HG03039 (cell line): Measurements from ENCODE around the gene FOXI3.

ENCODE experiments used
- ATAC-seq: cut with Tn5 transposase; IDR thresholded peaks from one replicate; pipeline ENCODE4 v1.9.1; 2021; ENCODE audit warnings: mild to moderate bottlenecking, moderate library complexity; ENCODE audit not compliant: unreplicated experiment

FOXI3 gene

DNA sequence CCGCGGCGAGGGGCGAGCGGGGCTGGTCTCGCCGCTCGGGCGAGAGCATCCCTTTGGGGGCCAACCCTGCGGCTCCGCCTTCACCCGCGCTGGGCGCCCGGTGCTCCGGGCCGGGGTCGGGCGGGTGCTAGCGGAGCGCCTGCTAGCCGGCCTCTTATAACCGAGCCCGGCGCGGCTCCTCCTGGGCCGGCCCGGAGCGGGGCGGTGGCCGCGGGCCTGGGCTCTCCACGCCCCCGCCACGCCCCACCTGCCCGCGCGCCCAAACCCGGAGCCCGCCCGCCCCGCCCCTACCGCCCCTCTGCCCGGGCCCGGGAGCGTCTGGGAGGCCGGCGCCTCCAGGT lies at the start of gene FOXI3:
TSS of gene FOXI3 (minus strand) at position 129 of the 341 bp plus-strand sequence. CDS start 158 bp downstream, outside the sequence.
- ATAC-seq = no peak

DNA sequence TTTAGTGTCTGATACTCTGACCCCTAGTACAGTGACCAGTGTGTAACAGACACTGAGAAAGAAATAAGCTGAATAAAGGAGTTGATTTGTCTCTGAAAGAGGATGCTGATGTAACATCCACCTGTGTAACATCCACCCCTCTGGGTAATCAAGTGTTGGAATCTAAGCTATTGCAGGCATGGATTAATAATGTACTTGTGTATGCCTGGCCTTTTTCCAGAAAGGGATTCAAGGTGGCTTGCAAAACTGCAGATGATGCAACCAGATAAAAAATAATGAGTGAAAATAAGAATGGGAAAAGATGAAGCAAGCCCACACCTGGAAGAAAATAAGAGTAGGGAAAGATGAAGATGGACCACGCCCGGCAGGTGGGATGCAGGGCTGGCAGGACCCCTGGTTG lies 48.2 kb upstream of the FOXI3 start:
- ATAC-seq = no peak

DNA sequence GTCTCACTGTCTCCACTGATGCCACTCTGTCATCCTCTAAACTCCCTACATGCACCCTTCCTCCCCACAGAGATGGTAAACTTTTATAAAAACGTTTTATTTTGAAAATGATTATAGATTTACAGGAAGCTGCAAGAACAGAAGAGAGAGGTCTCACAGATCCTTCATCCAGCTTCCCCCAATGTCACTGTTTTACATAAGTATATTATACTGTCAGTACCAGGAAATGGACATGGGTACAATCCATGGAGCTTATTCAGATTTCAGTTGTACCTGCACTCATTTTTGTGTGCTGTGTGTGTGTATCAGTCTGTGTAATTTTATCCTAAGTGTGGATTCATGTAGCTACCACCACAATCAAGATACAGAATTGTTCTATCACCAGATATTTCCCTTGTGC lies 46.7 kb upstream of the FOXI3 start:
- ATAC-seq = no peak

DNA sequence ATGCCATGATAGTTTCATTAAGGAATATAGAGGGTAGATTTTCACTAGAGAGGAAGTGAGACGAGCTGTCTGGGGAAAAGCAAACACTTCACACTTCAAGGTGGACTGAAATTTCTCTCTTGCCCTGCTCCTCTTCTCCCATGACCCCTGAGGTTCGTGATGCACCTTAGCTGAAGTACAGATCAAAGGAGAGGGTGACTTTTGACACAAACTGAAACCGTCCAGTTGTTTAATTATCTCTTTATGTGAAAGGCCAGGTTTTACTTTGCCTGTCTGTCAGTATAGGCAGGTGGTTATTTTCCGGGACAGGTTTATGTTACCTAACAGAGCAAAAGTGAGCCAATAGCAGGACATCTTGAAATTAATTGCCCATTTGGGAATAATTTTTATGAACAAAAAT lies 41.0 kb upstream of the FOXI3 start:
- ATAC-seq = no peak

DNA sequence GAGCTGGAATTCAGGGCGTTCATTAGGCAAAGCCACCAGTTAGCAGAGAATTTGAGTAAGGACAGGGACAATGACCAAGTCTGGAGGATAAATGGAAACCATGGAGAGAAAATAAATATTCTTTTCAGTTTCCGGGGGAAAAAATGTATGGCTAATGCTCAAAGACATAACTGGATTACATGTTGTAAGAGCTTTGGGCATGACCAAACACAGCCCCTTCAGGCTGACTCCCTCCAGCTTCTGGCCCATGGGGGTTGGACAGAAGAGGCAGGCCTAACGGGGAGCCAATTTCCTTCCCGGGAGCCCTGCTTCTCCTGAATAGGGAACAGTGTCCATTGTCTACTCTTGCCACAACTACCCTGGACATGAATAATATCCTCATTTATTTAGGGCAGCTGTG lies 39.5 kb upstream of the FOXI3 start:
- no peak for ATAC-seq

DNA sequence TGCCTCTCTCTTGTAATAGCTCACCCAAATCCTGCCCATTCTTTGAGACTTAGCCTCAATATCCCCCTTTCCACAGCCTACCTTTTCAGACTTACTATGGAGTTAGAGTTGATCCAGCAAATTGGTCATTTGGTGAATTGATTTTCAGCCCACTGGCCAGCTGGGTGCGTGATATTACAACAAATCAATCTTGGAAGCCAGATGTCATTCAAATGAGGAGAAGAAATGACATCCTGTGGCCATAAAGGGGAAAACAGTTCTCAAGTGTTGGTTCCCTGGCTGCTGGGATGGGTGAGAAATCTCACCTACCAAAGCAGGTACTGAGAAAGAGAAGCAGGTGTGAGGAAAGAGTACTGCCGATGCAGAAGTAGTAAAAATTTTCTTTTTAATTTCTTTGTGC lies 36.7 kb upstream of the FOXI3 start:
- no peak for ATAC-seq

DNA sequence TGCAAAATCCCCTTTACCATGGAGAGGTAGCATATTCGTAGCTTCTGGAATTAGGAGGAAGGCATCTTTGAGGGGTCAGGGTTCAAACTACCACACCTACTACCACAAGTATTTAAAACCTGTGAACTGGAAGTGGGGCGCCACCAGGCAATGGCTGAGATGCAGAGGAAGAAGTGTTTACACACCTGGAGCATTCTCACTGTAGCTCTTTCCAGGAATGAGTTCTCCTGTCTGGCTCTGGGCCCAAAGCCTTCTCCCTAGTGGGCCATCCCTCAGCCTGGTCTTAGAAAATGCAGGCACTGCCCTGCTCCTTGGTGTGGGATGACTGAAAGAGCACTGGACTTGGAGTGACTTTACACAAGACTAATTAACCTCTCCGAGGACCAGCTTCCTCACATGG lies 30.7 kb upstream of the FOXI3 start:
- ATAC-seq = no peak

DNA sequence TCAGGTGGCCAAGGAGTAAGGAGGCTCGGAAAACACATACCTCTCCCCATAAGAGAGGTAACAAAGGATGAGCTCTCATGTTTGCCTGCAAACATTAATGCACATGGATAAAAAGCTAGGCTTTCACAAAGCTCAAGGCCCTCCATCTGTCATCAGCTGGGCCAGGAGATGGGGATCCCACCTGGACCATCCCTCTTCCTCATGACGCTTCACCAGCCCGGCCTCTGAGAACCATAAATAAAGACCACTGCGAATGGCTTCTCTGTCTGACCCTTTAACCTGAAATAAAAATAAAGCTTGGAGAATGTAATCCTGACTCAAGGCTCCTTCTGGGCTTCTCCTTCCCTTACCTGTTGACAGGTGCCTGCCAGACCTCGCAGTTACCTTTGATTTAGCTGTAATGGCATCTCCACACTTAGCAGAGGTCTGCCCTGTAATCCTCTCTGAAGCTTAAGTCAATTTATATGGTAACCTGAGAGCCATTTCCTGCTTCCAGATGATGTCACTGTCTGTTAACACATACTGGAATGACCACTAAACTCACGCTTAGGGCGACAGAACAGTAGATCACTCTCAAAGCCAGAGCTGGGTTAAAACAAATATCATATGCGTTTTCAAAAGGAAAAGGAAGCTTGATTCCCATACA lies 29.3 kb upstream of the FOXI3 start:
- ATAC-seq = no peak

DNA sequence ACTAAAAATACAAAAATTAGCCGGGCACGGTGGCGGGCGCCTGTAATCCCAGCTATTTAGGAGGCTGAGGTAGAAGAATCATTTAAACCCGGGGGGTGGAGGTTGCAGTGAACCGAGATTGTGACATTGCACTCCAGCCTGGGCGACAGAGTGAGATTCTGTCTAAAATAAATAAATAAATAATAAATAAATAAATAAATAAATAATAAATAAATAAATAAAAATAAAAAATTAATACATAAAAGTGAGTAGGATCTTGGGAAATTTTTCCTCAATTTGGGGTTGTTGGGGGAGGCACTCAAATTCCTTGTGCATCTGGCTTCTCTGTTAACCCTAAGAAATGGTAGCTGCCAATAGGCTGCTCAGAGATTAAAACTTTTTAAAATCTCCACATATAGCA lies 20.3 kb upstream of the FOXI3 start:
- ATAC-seq = no peak

DNA sequence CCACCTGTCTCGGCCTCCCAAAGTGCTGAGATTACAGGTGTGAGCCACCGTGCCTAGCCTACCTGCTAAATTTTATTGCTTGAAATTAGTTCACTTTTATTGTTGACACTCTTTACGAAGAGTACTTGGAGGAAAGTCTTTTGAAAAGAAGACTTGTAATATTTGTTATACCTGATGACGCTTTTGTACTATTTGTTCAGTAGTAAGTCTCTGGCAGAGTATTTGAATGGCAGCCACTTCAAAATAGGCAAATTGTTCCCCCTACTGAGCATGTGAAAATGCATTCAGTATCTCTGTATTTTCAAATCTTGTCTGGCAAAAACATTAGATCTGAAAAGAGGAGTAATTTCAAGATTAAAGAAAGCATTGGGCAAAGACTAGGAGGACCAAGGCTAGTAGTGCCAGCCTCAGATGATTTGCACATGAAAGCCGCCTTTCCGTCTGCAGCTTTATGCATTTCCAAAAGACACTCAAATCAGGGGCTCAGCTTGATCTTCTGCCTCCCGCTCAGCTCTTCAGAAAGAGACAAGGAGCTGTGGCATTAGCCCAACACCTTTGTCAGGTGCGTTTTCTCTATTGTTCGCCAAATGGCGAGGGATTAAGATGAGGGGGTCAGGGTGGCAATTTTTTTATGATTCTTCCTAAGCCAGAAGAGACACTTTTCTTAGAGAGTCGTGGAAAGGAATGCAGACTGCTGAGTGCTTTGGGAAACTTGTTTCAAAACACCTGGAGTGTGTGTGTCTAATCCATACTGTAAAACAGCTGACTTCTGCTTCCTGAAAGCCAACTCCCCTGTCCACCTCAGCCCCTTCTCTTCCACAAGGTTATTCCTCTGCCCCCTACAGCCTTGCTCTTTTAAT lies 18.8 kb upstream of the FOXI3 start:
- no peak for ATAC-seq

DNA sequence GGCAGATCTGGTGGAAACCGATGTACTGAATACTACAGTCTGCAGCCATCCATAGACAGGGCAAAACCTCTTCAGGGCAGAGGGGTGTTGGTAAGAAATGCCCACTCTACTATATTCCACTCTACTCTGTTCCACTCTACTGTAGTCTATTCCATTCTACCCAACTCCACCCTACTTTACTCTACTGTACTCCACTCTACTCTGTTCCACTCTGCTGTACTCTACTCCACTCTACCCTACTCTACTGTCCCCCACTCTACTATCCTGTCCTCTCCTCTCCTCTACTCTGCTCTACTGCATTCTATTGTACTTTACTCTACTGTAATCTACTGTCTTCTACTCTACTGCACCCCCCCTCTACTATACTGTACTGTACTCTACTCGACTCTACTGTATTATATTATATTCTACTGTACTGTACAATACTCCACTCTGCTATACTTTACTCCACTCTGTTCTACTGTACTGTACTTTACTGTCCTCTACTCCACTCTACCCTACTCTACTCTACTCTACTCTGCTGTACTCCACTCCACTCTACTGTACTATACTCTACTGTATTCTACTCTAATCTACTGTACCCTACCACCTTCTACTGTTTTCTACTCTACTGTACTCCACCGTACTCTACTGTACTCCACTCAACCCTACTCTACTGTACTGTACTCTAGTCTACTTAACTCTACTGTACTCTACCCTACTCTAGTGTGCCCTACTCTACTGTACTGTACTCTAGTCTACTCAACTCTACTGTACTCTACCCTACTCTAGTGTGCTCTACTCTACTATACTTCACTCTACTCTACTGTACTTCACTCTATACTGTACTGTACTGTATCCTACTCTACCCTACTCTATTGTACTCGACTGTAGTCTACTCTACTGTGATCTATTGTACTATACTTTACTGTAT lies 17.0 kb upstream of the FOXI3 start:
- ATAC-seq = no peak

DNA sequence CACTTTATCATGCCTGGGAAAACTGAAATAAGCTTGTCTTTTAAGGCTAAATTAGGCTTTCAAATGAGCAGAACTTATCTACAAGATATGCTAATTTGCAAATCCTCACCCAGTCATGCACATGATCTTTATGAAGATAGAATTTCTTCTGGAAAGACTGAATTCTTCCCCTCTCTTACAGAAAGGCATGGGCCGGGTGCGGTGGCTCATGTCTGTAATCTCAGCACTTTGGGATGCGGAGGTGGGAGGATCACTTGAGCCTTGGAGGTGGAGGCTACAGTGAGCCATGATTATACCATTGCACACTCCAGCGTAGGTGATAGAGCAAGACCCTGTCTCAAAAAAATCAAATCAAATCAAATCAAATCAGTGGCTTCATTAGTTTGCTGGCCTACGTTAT lies 11.7 kb upstream of the FOXI3 start:
- ATAC-seq = no peak

DNA sequence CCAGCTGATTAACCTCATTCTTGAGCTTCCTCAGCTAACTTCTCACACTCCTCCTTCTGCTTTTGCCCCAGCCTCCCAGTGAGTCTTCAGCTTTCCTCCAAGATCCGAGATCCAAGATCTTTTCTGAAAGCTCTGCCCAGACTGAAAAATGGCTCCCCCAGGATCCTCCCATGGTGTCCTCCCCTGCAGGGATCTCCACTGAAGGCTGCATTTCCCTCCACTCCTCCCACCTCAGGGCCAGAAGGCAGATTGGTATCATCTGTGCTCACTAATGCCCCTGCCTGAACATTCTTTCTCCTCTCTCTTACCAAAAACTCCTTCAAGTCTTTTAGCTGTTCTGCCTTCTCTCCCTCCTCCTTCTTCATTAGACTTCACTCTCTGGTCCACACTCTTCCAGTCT lies 6.1 kb upstream of the FOXI3 start:
- ATAC-seq = no peak

DNA sequence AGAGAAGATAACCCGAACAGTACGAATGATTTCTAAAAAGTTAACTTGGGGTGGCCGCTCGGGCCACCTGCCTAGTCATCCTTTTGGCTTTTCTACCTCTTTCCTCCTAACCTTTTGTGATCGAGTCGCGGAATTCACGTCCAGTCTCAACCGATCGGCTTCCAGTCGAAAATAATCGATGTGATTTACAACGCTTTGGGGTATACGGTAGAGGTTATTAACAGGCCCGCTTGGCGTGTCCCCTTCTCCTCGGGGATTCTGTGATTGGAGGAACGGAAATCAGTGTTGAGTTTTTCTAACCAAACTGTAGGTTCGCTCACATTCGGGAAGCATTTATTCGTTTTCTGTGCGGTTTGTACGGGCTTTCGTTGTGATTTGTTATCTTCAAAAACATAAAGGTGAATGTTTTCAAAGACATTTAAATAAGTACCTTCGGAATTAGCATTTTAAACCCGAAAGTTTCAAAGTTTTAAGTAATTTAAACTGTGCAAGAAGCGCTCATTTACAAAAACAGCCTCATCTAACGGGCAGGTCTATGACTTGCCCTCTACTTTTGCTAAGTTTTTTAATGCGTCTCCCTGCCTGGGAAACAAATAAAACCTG lies 588 bp upstream of the FOXI3 start:
- no peak for ATAC-seq

DNA sequence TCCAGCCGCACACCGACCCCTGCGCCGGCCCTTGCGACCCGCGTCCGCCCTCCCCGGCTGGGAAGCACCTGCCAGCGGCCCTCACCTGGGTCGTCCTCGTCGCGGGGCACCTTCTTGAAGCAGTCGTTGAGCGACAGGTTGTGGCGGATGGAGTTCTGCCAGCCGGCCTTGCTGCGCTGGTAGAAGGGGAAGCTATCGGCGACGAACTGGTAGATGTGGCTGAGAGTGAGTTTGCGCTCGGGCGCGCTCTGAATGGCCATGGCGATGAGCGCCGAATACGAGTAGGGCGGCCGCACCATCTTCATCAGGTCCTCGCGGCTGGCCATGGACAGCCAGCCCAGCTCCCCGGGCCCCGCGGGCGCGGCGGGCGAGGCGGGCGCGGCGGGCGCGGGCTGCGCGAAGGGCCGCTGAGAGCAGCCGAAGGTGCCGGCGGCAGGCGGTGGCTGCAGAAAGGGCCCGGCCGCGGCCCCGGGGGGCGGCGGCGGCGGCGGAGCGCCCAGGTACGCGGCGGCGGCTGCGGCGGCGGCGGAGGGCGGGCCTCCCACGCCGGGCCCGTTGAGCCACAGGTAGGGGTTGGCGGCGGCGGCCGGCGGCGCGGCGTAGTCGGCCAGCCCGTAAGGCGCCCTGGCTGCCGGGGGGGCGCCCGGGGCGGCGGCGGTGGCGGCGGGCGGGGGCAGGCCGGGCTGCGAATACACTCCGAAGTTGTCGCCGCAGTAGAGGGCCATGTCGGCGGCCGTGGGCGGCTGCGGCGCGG lies 505 bp downstream of the FOXI3 start:
- ATAC-seq = no peak

DNA sequence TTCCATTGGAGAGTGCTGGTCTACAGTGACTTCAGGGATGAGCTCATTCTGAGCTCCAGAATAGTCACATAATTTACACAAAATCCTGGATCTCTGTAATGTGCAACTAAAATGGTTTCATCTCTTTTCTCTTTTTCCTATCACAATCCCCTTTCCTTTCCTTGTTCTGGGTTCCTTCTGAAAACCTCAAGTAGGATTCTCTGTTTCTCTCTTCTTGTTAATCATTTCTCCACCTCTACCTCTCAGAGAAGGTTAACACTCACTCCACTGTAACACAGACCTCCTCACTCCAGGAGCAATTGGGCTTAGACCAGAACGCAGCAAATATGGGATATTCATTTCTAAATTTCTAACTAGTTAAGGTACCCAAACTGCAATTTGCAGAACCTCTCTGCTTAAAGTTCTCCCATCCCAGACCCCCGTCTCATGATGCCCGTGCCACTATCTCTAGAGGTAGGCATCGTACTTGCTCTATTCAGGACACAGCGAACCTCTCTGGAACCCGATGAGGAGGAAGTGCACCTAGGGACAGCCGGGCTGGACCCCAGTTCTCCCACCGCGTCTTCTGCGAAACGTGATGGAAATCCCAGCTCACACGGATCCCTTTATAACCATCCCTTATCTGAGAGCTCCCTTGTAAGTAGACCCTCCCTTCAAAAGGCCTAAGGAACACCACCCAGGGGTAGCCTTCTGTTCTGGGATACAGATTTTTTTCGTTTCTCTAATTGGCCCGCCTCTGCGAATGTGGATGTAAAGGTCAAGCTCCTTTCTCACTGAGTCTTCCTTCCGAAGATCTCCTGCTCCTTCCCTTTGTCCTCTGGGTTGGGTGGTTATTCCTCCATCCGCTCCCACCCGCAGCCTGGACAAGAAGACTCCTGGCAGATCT lies 1.3 kb downstream of the FOXI3 start:
- no peak for ATAC-seq

DNA sequence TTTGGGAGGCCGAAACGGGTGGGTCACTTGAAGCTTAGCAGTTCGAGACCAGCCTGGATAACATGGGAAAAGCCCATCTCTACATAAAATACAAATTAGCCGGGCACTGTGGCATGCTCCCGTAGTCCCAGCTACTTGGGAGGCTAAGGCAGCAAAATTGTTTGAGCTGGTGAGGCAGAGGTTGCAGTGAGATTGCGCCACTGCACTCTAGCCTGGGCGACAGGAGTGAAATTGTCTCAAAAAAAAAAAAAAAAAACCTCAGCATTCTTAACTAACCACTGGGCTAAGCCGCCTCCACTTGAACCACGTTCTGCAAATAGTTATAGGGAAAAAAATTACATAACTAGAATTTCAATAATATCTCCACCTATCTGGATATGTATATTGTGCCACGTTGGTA lies 2.3 kb downstream of the FOXI3 start:
- no peak for ATAC-seq

DNA sequence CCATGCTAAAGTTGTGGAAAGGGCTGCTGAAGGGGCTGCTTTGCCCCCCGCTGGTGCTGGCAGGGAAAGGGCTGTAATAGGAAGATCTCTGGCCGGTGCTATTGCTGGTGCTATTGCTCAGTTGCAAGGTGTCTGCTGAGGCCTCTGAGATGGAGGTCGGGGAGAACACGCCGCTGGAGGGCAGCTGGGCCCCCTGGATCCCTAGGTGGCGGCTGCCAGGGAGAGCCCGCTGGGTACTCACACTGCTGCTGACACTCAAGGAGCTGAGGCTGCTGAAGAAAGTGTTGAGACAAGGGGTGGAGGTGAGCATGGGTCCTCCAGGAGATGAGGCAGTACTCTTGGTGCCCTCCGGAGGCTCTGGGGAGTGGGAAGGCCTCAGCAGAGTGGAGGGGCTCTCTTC lies 4.2 kb downstream of the FOXI3 start:
- ATAC-seq = no peak

DNA sequence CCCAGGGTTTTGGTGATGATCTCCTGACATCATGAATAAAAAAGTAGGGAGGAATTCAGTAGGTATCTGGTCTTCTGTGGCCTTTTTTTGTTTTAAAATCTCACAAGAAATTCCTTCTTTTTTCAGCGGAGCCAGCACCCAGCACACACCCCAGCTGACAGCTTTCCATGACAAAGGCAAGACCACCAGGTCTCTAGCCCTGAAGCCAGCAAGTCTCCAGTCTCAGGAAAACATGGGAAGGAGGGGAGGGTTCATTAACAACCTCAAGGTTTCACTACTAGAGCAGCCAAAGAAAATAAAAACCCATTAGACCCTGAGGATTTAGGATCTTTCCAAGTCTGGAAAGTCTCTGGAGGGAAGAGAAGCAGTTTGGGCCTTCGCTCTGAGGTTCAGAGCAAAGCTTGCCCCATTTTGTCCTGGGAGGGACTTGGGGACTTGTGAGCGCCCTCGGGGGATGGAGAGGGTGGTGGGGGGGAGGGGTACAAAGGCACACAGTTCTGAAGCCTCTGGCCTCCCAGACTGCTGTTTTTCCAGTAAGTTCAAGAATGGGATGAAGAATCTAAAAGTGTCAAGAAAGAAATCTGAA lies 9.0 kb downstream of the FOXI3 start:
- ATAC-seq = no peak
